Astrocyte (in vitro differentiated cells and primary cell): ENCODE data around the gene GH2.
"Not testable (repeated sequence)": the region's sequence is repeated elsewhere in the genome, so short reads cannot be mapped to it uniquely, and the experiment has no call there.

Experiments
- EZH2 ChIP-seq: IDR thresholded peaks from 2 replicates; pipeline ENCODE4 v1.6.1; 2012; ENCODE audit warnings: mild to moderate bottlenecking, low read length, inconsistent platforms; ENCODE audit not compliant: insufficient read depth
- TF ChIP-seq, protein P1 (sequence below): IDR thresholded peaks from 2 replicates; pipeline ENCODE4 v1.5.1; 2011; ENCODE audit warnings: low read depth, mild to moderate bottlenecking, inconsistent platforms, low read length, moderate library complexity; ENCODE audit not compliant: insufficient read depth

DNA sequence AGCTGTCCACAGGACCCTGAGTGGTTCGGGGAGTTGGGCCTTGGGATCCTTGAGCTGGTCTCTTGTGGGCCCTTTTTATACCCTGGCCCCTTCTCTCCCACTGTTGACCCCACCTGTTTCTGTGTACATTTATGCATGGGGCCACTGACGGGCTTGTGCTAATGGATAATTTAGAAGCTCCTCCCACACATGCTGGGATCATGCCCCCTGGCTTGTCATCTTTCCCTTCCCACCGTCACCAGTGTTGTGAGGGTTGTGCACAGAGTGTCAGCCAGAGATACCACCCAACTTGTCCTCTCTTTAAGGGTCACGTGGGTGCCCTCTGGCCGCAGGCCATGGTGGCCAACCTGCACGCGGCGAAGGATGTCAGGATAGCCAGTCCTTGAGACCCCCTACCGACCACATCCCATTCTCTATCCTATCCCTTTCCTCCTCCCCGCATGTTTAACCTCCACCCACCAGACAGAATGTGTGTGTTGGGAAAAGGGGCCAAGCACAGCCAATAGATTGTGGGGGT lies 37.1 kb upstream of the GH2 start, which contains the start of gene GH1:
- TF ChIP-seq, protein P1, sequence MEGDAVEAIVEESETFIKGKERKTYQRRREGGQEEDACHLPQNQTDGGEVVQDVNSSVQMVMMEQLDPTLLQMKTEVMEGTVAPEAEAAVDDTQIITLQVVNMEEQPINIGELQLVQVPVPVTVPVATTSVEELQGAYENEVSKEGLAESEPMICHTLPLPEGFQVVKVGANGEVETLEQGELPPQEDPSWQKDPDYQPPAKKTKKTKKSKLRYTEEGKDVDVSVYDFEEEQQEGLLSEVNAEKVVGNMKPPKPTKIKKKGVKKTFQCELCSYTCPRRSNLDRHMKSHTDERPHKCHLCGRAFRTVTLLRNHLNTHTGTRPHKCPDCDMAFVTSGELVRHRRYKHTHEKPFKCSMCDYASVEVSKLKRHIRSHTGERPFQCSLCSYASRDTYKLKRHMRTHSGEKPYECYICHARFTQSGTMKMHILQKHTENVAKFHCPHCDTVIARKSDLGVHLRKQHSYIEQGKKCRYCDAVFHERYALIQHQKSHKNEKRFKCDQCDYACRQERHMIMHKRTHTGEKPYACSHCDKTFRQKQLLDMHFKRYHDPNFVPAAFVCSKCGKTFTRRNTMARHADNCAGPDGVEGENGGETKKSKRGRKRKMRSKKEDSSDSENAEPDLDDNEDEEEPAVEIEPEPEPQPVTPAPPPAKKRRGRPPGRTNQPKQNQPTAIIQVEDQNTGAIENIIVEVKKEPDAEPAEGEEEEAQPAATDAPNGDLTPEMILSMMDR: not testable (repeated sequence)
- TF ChIP-seq EZH2: not testable (repeated sequence)
